HepG2 (cell line): ENCODE measurements around the gene KATNAL1.

Experiments
- BCLAF1 ChIP-seq: fragments of 450-650 bp; IDR thresholded peaks from 2 replicates; pipeline ENCODE4 v1.6.1; 2017; ENCODE audit warnings: mild to moderate bottlenecking
- CTCF ChIP-seq: sonication (generic); formaldehyde crosslinking; IDR thresholded peaks from 2 replicates; pipeline ENCODE4 v1.5.0; 2020; ENCODE audit warnings: mild to moderate bottlenecking, missing genetic modification reagents, moderate library complexity
- DPF2 ChIP-seq: sonication (generic); formaldehyde crosslinking; IDR thresholded peaks from 2 replicates; pipeline ENCODE4 v1.4.0; 2020; ENCODE audit warnings: mild to moderate bottlenecking, low read depth, missing genetic modification reagents, borderline replicate concordance
- FIP1L1 ChIP-seq: fragments of 200-400 bp; formaldehyde crosslinking; IDR thresholded peaks from 2 replicates; pipeline ENCODE4 v1.6.1; 2018; ENCODE audit warnings: low read depth, mild to moderate bottlenecking, low read length, moderate library complexity, borderline replicate concordance; ENCODE audit not compliant: insufficient read depth
- KAT2B ChIP-seq: fragments of 150-350 bp; IDR thresholded peaks from 2 replicates; pipeline ENCODE4 v1.6.1; 2014; ENCODE audit warnings: low read depth, low read length, borderline replicate concordance
- RFX5 ChIP-seq: IDR thresholded peaks from 2 replicates; pipeline ENCODE4 v1.6.1; 2011; ENCODE audit warnings: low read depth, low read length, improper control_type of control experiment
- SOX5 ChIP-seq: IDR thresholded peaks from 2 replicates; pipeline ENCODE4 v1.6.1; 2016; ENCODE audit warnings: borderline replicate concordance
- SP140L ChIP-seq: sonication (generic); formaldehyde crosslinking; IDR thresholded peaks from 2 replicates; pipeline ENCODE4 v1.4.0; 2020; ENCODE audit warnings: missing genetic modification reagents, borderline replicate concordance
- ZNF335 ChIP-seq: sonication (generic); formaldehyde crosslinking; IDR thresholded peaks from 2 replicates; pipeline ENCODE4 v1.4.0; 2020; ENCODE audit warnings: missing genetic modification reagents
- TF ChIP-seq, protein P1 (sequence below): IDR thresholded peaks from 2 replicates; pipeline ENCODE4 v1.6.1; 2016; ENCODE audit warnings: control low read depth

DNA sequence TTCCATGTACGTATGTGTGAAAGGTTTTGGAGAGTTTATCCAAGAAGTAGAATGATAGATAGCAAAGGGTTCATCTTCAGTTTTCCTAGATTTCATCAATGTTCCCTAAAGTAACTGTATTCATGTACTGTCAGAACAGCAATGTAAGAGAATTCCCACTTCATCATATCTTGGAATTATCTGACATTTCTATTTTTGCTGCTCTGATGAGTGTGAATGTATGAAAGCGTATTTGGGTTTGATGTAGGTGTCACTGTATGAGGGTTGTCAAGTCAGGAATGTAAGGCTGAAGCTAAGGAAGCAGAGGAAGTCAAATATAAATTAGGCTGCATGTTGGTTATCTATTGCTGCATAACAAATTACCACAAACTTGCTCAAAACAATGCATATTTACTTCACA is 7.2 kb upstream of the KATNAL1 start:
- TF ChIP-seq SOX5 (no peak), FIP1L1 (no peak), BCLAF1 (no peak), ZNF335 (CRISPR knock-in tag) (no peak), KAT2B (no peak), CTCF (CRISPR knock-in tag) (no peak), DPF2 (CRISPR knock-in tag) (no peak), SP140L (CRISPR knock-in tag) (no peak), RFX5 (no peak)
- TF ChIP-seq, protein P1, sequence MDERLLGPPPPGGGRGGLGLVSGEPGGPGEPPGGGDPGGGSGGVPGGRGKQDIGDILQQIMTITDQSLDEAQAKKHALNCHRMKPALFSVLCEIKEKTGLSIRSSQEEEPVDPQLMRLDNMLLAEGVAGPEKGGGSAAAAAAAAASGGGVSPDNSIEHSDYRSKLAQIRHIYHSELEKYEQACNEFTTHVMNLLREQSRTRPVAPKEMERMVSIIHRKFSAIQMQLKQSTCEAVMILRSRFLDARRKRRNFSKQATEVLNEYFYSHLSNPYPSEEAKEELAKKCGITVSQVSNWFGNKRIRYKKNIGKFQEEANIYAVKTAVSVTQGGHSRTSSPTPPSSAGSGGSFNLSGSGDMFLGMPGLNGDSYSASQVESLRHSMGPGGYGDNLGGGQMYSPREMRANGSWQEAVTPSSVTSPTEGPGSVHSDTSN (CRISPR knock-in tag): no peak
